NCI-H2107 treated with DMSO at 0.1 percent for 48 hours (cell line): Measurements from ENCODE around the gene ATP1B1.
"Not testable (repeated sequence)": the region's sequence is repeated elsewhere in the genome, so short reads cannot be mapped to it uniquely, and the experiment has no call there.

Experiments
- DNase-seq: peaks from one replicate; lab custom pipeline; 2025; ENCODE audit not compliant: unreplicated experiment; lab: John Stamatoyannopoulos, UW

Gene ATP1B1

DNA sequence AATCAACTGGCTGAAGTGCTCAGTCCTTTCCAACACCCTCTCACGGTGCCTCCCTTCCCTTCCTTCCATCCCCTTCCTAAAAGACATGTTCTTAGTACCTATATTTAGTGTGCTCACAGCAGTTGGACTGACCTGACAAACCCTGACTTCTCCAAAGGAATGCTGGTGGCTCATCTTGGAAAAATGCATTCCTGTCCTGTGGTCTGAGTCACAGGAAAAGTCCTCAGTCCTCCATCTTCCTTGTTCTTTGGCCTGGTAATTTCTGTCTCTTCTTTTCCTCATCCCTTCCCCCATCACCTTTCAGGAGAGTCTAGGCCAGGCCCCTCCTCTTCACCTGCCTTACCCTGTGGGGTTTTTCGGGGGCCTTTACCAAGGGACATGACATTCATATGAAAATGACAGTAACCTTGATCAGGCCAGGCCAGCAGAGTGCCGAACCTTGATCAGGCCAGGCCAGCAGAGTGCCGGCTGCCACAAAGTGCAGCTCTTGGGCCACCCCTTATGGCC is 7.2 kb downstream of the ATP1B1 start:
- DNase-seq = no peak

DNA sequence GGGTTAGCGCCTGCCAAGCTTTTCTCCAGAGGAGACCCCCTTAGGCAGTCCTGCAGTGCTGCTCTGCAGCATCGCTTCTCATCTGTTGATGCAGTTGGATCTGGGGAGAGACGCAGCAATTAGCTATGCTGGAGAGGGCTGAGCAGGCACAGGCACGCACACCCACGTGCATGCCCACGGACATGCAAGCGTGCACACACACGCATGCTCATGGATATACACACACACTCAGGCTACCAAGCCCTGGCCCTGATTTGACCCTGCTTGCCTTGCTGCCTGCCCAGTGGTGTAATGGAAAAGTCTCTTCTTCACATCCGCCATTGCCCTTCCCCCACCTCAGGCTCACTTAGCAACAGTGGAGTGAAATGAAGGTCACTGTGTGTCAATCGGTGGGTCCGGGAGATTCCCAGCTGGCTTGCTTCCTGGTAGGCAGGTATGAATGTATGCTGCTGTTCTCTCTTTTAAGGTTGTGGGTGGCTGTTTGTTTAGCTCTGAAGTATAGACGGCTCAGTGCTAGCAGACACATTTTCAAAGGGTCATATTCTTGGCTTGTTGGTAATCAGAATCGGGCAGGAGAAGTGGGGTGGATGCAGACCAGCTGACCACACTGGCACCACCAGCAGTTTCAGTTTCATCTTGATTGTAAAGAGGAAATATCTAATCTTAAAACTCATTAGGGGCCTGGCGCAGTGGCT is 9.5 kb downstream of the ATP1B1 start:
- DNase-seq = no peak

DNA sequence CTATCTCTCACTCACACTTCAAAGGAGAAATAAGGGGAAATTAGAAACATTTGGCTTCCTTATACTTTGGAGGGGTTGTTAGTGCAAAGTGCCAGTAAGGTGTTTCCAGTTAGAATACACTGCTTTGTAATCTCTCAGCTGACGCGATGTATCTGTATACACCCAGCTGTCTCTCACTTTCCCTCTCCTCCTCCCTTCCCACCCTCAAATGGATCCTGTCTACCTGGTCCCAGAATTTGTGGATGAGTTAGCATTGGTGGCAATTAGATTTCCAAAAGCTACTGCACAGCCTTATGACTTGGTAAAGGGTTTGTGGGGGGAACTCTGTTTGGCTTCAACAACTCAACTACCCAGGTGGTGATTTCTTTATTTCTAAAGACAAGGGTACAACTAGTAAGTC is 10.5 kb downstream of the ATP1B1 start:
- no peak for DNase-seq

DNA sequence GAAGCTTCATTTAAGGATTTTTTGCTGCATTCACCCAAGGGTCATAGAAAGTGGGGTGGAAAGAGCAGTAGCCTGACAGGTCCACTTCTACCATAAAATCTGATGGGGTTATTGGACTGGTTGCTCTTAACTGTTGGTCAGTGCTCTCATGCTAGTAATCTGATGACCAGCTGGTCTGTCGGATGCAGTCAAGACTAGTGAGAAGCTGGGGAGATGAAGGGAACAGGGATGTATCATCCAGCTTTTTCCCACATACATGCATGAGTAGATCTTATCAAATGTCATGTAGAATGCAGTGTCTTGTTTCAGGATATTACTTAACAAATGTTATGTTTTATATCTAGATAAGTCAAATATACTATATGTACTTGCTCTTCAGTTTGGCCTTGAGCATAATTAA is 11.1 kb downstream of the ATP1B1 start:
- DNase-seq = no peak

DNA sequence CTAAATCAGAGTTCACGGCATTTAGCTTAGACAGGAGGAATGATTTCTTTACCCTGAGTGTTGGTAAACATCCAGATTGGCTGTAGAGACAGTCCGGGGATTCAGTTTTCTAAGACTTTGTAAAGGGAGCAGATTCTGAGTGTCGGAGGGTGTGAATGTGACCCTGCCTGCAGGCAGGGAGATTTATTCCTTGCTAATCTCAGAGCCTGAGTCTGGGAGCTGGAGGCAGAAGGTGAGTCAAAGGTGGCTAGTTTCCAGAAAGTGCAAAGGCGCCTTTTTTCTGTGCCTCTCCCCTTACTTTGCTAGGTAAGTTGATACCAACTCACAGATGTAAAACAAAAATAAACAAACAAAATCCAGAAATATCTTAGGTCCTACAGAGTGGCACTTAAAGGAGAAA is 11.7 kb downstream of the ATP1B1 start:
- no peak for DNase-seq

DNA sequence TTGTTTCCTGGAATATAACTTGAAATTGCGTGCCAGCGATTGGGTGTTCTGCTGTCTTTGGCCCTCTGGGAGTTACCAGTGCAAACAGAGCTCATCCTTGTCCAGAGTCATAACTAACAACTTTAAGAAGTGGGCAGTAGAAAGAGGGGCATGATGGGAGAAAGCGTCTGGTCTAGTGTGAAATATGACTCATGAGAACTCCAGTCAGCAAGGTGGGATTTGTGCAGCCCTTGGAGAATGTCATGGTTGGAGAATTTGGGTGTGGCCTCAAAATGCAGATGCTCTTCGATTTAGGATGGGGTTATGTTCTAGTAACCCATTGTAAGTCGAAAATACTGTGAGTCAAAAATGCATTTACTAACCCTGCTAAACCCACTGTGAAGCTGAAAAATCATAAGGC is 12.9 kb downstream of the ATP1B1 start:
- no peak for DNase-seq

DNA sequence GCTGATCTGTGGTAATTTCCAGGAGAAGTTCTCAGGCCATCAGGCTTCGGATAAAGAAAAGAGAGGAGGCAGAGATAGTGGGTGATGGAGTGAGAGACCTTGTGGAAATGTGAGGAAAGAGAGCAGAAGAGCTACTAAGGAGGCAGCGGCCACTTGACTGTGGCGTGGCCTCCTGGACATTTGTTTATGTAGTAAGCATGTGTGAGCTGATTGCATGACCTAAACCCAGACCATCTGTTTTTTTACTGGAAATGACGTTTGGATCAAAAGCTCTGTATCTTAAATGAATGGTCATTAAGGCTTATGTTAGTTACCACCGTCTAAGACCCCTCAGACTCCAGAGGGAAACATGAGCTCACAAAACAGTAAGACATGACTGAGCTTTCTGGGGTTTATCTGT is 13.6 kb downstream of the ATP1B1 start:
- no peak for DNase-seq

DNA sequence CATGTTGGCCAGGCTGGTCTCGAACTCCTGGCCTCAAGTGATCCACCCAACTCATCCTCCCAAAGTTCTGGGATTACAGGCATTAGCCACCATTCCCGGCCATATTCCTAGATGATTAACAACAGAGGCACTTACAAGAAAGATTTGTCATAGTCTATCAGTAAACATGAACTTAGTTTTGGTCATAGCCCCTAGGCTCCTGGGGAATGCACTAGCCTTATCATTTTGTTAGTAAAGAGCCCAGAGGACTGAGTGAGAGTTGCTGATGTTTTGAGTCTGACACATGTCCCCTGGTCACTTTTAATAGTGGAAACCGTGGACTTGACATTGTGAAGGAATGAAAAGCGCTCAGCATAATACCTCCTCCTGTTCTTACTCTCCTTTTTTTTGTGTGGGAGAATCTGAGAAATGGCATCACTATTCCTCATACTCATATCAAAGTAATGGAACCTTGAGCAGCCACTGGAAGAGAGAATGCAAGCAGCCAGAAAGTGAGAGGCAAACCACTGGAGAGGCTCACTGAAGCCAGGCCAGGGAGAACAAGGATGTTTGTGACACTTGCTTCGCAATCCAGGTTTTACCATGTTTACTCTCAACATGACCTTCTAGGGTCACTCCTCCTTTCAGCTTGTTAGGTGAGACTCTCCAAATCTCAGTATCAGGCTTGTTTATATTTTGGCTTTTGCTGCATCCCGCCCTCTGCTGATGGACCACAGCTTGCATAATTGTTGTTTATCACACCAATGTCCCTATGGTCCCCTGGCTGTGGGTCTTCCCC is 14.8 kb downstream of the ATP1B1 start:
- DNase-seq = no peak

DNA sequence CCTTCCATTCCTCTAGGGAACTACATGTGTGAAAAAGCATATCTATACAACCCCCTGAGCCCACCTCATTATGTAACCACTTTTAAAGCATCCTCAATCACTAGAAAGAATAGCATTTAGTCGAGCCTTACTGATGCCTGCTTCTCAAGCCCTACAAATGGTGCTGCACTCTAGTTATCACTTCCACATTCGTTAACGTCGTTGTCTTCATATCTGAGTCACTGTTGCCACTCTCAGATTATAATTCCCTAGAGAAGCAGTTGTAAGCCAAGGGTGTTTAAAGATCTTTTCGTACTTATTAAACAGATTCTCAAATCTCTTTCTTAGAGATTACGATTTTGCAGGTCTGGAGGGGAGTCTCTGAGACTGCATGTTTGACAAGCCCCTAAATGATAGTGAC is 16.5 kb downstream of the ATP1B1 start:
- DNase-seq = no peak

DNA sequence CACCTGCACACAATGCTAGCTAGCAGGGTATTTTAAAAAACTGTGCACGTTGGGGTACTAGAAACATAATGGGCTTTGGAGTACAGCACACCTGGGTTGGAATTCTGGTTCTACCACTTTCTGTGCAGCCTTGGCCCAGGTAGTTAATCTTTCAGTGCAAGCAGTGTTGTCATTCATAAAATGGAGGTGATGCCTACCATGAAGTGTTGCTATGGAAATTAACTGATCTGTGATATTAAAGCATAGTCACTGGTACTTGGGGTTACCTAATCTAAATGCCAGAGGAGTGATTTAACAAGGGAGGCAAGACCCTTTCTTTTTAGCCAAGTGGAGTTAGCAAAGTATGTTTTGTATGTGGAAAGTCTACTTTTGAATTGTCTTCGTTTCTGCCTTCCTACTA is 18.0 kb downstream of the ATP1B1 start:
- no peak for DNase-seq

DNA sequence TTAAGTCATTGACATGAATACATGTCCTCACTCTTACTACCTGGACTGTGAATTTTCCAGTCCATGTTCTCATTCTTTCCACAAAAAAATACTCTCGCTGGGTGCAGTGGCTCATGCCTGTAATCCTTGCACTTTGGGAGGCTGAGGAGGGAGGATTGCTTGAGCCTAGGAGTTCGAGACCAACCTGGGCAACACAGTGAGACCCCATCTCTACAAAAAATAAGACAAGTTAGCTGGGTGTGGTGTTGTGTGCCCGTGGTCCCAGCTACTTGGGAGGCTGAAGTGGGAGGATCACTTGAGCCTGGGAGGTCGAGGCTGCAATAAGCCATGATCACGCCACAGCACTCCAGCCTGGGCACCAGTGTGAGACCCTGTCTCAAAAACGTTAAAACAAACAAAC is 19.1 kb downstream of the ATP1B1 start:
- not testable (repeated sequence) for DNase-seq

DNA sequence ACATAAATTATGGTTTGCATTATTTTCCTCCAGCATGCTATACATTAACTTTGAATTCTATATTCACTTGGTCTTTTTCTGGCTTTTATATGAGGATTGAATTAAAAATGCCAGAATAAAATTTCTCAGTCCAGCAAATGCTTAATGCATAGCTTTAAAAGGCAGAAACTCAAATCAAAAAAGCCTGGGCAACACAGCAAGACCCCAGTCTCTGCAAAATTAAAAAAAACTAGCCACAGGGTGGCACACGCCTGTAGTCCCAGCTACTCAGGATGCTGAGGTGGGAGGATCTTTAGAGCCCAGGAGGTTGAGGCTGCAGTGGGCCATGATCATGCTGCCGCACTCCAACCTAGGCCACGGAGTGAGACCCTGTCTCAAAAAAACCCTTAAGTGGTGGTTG is 19.8 kb downstream of the ATP1B1 start:
- no peak for DNase-seq

DNA sequence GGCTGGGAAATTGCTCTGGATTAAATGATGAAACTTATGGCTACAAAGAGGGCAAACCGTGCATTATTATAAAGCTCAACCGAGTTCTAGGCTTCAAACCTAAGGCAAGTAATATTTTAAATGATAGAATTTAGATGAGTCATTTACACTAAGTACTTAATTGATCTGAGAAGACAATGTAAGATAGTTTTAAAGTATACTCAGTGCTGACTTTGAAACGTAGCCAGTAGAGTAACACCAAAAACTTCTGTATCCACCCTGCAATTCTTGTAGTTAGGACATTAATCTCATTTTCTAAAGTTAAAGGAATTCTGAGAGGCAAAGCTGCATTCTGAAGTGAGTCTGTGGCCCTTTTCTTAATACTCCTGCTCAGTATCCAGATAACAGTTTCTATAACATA is 20.8 kb downstream of the ATP1B1 start:
- no peak for DNase-seq

DNA sequence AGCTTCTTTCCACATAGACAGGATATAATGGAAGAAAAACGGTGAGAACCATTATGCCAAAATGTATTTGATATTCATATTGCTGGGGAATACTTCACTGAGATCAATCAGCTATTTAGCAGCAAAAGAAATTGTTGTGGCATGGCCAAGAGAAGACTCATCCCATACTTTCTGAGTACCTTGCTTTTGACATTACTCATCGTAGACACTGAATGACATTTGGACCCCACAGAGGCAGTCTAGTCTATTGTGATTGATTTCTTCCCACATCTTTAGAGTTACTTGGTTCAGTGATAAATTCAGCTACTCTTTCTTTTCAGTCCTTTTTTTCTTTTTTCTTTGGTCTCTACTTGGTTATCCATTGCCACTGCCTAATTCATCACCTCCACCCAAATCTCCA is 22.1 kb downstream of the ATP1B1 start:
- no peak for DNase-seq

DNA sequence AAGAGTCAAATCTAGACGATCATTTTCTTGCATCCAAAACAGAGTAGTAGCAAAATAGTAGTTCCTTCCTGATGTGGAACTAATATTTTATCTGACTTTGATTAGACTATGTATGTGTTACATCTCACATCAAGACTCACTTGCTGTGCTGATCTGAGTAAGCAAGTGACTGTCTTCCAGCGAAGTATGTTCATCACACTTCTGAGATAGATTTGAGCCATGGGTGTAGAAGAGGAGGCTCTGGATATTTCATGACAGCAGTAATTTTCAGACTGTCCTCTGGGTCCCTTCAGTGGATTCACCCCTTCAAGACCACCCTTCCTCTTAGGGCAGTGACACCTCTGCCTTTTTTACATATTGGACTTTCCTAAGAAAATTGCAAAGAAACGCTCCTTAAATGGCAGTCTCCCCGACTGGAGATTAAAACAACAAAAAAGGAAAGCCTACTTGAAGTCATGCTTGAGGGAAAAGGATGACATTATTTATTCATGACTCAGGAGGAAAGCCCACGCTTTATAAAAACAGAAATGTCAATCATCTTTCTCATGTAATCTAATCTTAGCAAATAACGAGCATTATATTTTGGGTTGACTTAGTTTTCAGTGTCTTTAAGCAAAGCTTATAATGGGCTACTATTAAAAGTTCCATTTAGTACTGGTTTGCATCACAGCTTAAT is 22.8 kb downstream of the ATP1B1 start:
- DNase-seq = no peak

DNA sequence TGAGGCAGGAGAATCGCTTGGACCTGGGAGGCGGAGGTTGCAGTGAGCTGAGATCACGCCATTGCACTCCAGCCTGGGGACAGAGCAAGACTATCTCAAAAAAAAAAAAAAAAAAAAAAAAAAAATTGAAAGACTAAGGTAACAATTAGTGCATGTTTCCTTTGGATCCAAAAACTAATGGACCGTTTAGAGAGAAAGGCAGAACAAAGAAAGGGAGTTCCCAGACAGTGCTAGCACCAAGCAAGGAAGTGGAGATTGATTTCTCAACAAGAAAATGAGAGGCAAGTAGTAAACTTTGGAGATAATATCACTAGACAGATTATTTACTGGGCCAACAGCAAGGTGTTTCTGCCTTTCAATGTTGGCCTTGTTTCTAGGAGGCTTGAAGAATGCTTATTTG is 24.2 kb downstream of the ATP1B1 start:
- DNase-seq = no peak

DNA sequence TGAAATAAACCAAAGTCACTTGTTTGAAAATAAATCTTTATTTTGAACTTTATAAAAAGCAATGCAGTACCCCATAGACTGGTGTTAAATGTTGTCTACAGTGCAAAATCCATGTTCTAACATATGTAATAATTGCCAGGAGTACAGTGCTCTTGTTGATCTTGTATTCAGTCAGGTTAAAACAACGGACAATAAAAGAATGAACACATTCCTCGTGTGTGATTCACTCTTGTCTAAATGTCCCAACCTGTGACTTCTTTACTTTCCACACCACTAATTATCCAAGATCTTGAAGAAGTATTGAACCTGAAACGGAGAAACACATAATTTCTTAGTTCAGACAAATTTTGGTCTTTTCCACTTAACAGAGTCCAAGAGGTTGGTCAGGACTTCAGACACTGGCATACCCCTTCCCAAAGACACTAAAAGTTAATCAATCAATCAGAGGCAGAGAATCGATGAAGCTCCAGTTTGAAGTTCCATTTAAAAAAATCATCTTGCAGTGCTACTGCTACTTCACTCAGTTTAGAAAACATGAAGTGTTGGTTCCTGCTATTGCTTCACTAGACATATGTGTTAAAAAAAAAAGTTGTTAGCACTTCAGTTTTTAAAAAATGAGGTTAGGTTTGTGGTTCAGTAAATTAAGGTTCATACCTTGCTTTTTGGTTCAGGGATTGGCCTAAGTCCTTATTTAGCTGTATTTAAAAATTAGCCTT is 26.2 kb downstream of the ATP1B1 start:
- no peak for DNase-seq

DNA sequence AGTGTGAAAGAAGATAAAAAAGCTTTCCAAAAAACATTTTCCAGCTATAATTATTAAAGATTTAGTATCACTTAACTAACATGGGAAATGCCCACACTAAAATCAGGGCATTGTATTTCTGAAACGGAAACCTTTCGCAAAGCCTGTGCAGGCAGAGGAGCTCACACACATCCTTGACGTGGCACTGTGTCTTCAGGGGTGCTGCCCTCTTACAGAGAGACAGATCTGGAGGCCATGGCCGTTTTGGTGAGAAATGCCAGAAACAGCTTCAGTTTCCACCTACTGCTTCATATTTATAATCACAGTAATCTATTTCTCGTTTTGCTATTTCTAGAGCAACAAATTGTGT is 26.7 kb downstream of the ATP1B1 start:
- DNase-seq = no peak

DNA sequence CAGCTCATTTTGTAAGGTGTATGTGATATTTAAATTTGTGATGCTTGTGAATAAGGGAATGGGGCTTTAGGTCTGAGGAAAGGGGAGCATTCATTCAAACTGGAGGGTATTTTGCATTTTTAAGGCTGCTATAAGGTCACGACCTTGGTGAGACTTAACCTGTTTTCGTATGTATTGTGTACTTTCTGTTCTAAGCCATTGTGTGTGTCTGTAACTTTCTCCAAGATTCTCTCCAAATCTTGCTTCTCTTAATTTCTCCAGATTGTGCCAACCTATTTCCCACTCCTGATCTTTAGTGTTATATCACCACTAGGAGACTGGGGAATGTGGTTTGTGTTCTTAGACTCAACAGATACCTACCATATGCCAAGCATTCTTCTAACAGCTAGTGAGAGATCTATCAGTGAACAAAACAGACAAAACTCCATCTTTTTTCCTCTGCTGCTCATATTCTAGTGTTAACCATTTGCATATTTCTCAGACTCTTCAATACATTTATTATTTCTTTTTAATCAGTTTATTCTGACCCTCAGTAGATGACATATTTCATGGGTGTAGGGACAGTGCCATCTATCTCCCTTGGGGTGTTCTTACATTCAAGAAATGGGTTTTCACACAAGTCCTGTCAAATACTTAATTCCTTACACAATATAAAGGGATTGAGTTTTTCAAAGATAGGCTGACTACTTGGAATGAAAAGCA is 27.5 kb downstream of the ATP1B1 start:
- no peak for DNase-seq

DNA sequence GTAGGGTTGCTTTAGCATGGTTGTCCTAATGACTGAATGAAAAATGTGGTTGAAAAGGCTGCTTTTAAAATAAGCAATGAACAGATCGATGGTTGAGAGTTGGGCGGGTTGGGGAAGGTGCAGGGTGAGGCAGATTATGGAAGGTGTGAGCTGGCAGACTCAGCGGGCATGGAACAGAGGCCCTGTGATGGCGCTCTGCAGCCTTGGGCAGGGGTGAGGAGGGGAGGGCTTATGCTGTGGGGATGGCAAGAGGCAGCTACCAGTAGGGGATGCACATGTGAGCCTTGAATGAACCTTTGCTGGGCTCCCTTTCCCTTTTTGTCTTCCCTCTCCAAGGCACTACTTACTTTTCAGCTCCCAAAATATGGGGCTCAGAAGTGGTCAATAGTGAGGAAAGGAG is 30.9 kb downstream of the ATP1B1 start:
- no peak for DNase-seq
